Tibial nerve (tissue), 3 donors: Measurements from ENCODE around the gene PTPRD.

Experiments used
- POLR2A ChIP-seq, 2 donors: fragments of 450-650 bp; IDR thresholded peaks; one replicate each; pipeline ENCODE4 v1.6.1; 2017; ENCODE audit warnings: antibody characterized with exemption in 2 of 2, mild to moderate bottlenecking in 2 of 2, moderate library complexity in 2 of 2
- TF ChIP-seq, protein P1 (sequence below), 5 experiments: fragments of 200-600 bp in 3 of 5; fragments of 450-650 bp in 2 of 5; sonication (generic) in 3 of 5; IDR thresholded peaks; one replicate each; pipeline ENCODE4 v1.5.1; 2016 to 2019; ENCODE audit warnings: antibody characterized with exemption in 5 of 5, mild to moderate bottlenecking in 3 of 5, moderate library complexity in 2 of 5

DNA sequence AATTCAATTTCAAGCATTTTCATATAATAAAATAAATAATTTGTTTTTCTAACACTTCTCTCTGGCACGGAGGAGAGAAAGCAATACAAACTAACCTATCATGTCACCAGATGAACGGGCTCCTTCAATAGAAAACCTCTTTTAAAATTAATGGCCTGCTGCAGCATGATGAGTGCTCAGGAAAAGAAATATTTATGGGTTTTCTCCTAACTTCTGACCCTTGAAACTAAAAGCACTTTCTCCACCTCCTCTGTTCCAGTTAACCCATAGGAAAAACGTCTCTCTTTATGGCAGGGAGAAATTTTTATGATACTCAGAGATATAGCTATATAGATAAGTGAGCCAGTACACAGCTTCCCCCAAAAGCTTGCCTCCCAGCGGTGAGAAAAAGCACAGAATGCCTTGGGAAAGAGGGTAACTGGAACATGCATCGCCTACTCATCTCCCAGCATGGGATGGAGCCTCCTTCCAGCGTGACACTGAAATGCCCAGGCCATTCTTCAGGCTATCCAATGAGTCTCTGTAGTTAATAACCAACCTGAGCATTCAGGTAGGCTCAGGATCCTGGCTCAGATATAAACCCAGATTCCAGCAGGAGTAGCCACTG is 1850.2 kb downstream of the PTPRD start:
- TF ChIP-seq, protein P1, sequence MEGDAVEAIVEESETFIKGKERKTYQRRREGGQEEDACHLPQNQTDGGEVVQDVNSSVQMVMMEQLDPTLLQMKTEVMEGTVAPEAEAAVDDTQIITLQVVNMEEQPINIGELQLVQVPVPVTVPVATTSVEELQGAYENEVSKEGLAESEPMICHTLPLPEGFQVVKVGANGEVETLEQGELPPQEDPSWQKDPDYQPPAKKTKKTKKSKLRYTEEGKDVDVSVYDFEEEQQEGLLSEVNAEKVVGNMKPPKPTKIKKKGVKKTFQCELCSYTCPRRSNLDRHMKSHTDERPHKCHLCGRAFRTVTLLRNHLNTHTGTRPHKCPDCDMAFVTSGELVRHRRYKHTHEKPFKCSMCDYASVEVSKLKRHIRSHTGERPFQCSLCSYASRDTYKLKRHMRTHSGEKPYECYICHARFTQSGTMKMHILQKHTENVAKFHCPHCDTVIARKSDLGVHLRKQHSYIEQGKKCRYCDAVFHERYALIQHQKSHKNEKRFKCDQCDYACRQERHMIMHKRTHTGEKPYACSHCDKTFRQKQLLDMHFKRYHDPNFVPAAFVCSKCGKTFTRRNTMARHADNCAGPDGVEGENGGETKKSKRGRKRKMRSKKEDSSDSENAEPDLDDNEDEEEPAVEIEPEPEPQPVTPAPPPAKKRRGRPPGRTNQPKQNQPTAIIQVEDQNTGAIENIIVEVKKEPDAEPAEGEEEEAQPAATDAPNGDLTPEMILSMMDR (IDR thresholded peaks at IDR 0.05), result no peak
- no peak for TF ChIP-seq POLR2A (IDR thresholded peaks at IDR 0.05)
